Osteoblast (primary cell): ENCODE results near the gene YEATS2. TPM values are rescaled to one million over a fixed set of nuclear protein-coding genes. Genes with fewer than 3 reads are reported as not detected.
A peak's percentile ranks its signal among the peaks of the same experiment; 100 is the strongest.

Source experiments
- DNase-seq: peaks from one replicate; pipeline ENCODE4 v3.0.0; 2011; ENCODE audit warnings: low spot score, mixed read lengths; ENCODE audit not compliant: insufficient read length; ENCODE audit errors: missing footprints
- H2AFZ ChIP-seq: 2 replicates; pipeline ENCODE4 v1.6.0; 2011; ENCODE audit warnings: mild to moderate bottlenecking, low read length
- H3K27ac ChIP-seq: 2 replicates; pipeline ENCODE4 v1.5.1; 2011; ENCODE audit warnings: mild to moderate bottlenecking, low read depth, low read length, moderate library complexity
- H3K27me3 ChIP-seq: 2 replicates; pipeline ENCODE4 v1.6.0; 2012; ENCODE audit warnings: mild to moderate bottlenecking, control low read depth, inconsistent platforms, low read length, moderate library complexity; ENCODE audit not compliant: insufficient read depth
- H3K36me3 ChIP-seq: 2 replicates; pipeline ENCODE4 v1.5.1; 2011; ENCODE audit warnings: mild to moderate bottlenecking, low read length, control low read depth, moderate library complexity; ENCODE audit not compliant: insufficient read depth
- H3K4me1 ChIP-seq: 2 replicates; pipeline ENCODE4 v1.5.1; 2011; ENCODE audit warnings: mild to moderate bottlenecking, low read length, control low read depth, moderate library complexity; ENCODE audit not compliant: insufficient read depth
- H3K4me2 ChIP-seq: 2 replicates; pipeline ENCODE4 v1.6.0; 2011; ENCODE audit warnings: mild to moderate bottlenecking, low read length; ENCODE audit not compliant: insufficient read depth
- H3K4me3 ChIP-seq: fragments of 200-600 bp; sonication (generic); 3 replicates; pipeline ENCODE4 v1.5.1; 2012; ENCODE audit warnings: mild to moderate bottlenecking, low read length, inconsistent platforms; ENCODE audit not compliant: insufficient read depth
- H3K79me2 ChIP-seq: 2 replicates; pipeline ENCODE4 v1.6.0; 2012; ENCODE audit warnings: mild to moderate bottlenecking, low read length, control low read depth, inconsistent platforms; ENCODE audit not compliant: insufficient read depth
- H3K9me3 ChIP-seq: 2 replicates; pipeline ENCODE4 v1.5.1; 2011; ENCODE audit warnings: low read depth, low read length, control low read depth
- H4K20me1 ChIP-seq: 2 replicates; pipeline ENCODE4 v1.6.0; 2012; ENCODE audit warnings: mild to moderate bottlenecking, low read length, control low read depth; ENCODE audit not compliant: insufficient read depth
- CTCF ChIP-seq: IDR thresholded peaks from 2 replicates; pipeline ENCODE4 v1.5.1; 2011; ENCODE audit warnings: mild to moderate bottlenecking, low read depth, low read length, moderate library complexity; ENCODE audit errors: extremely low read depth
- total RNA-seq: library from RNA; depleted of rRNA; stranded (reverse); fragments of >200 nt; gene quantifications from 2 replicates; pipeline ENCODE4 v1.2.3, GENCODE V29; 2012

Gene YEATS2
- total RNA-seq, 1 donor = 32.2 TPM

DNA sequence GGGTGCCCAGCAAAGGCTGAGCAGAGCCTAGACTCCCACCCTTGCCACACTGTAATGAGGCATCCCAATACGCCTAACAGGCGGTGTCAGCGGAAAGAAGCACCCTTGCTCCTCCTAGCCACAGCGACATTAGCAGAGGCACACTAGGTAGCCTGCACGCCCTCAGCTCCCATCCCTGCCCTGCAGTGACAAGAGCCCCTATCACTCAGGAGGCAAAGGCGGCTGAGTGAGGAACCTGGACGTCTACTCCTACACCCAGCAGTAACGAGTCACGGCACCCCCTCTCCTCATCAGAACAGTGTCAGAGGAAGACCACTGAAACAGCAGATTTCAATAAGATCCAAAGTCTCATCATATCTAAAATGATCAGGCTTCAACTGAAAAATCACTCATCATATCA lies 139.8 kb downstream of the YEATS2 start:
- Histone ChIP-seq H3K36me3 (peaks cover 44% of the 10 kb centered on the region), H3K9me3 (no peaks in the 10 kb centered on the region), H3K4me1 (no peaks in the 10 kb centered on the region), H4K20me1 (peaks cover 2% of the 10 kb centered on the region), H3K4me3 (no peak overlapping the region), H3K27ac (no peak overlapping the region), H2AFZ (no peak overlapping the region), H3K27me3 (no peaks in the 10 kb centered on the region), H3K79me2 (no peaks in the 10 kb centered on the region), H3K4me2 (no peak overlapping the region)
- DNase-seq = no peak
- TF ChIP-seq CTCF = no peak

DNA sequence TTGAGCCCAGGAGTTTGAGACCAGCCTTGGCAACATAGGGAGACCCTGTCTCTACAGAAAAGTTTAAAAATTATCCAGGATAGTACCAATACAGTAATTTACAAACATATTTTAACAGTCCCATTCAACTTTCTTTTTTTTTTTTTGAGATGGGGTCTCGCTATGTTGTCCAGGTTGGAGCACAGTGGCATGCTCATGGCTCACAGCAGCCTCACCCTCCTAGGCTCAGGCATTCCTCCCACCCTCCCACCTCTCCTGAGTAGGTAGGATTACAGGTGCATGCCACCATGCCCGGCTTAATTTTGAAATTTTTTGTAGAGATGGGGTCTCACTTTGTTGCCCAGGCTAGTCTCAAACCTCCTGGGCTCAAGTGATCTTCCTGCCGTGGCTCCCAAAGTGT lies 140.3 kb downstream of the YEATS2 start:
- H3K27ac ChIP-seq = no peak overlapping the region
- peaks cover 2% of the 10 kb centered on the region for H4K20me1 ChIP-seq
- peaks cover 40% of the 10 kb centered on the region for H3K36me3 ChIP-seq
- no peaks in the 10 kb centered on the region for H3K9me3 ChIP-seq
- no peaks in the 10 kb centered on the region for H3K4me1 ChIP-seq
- no peak overlapping the region for H3K4me2 ChIP-seq
- no peaks in the 10 kb centered on the region for H3K27me3 ChIP-seq
- no peak overlapping the region for H3K4me3 ChIP-seq
- H2AFZ ChIP-seq = no peak overlapping the region
- no peaks in the 10 kb centered on the region for H3K79me2 ChIP-seq
- TF ChIP-seq CTCF = no peak
- DNase-seq = no peak

DNA sequence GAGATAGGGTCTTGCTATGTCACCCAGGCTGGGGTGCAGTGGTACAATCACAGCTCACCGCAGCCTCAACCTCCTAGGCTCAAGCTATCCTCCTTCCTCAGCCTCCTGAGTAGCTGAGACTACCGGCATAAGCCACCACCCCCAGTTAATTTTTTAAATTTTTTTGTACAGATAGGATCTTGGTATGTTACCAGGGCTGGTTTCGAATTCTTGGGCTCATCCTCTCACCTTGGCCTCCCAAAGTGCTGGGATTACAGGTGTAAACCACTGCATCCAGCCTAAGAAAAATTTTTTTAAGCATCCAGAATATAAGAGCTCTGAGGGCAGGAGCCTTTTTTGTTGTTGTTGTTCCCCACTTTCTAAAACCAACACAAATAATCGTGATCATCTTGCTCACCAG lies 142.2 kb downstream of the YEATS2 start:
- Histone ChIP-seq H3K9me3 (no peaks in the 10 kb centered on the region), H3K4me3 (no peak overlapping the region), H3K27me3 (no peaks in the 10 kb centered on the region), H2AFZ (no peak overlapping the region), H3K79me2 (no peaks in the 10 kb centered on the region), H3K36me3 (peaks cover 42% of the 10 kb centered on the region), H3K27ac (no peak overlapping the region), H4K20me1 (peaks cover 2% of the 10 kb centered on the region), H3K4me1 (peaks cover 6% of the 10 kb centered on the region), H3K4me2 (no peak overlapping the region)
- DNase-seq = no peak
- no peak for TF ChIP-seq CTCF

GRCh38 chr3:183844606-183845005 lies 147.0 kb downstream of the YEATS2 start:
- Histone ChIP-seq H3K27me3 (no peaks in the 10 kb centered on the region), H4K20me1 (no peaks in the 10 kb centered on the region), H2AFZ (no peak overlapping the region), H3K9me3 (no peaks in the 10 kb centered on the region), H3K4me1 (peaks cover 18% of the 10 kb centered on the region), H3K79me2 (peaks cover 2% of the 10 kb centered on the region), H3K36me3 (peaks cover 33% of the 10 kb centered on the region), H3K4me3 (no peak overlapping the region), H3K4me2 (peak overlapping the region; percentile 1), H3K27ac (peak overlapping the region; percentile 68)
- DNase-seq = peak; percentile 78
- TF ChIP-seq CTCF = no peak
